Adipocyte (in vitro differentiated cells): ENCODE measurements around the gene FBXO41.

Experiments used
- DNase-seq: peaks from one replicate; pipeline ENCODE4 v3.0.0-alpha.2; 2015; ENCODE audit warnings: low read depth
- H3K27me3 ChIP-seq: replicated peaks from 2 replicates; pipeline ENCODE4 v1.7.0; 2013; ENCODE audit warnings: mild to moderate bottlenecking, low read length, moderate library complexity; ENCODE audit not compliant: control insufficient read depth, insufficient read depth
- H3K36me3 ChIP-seq: 2 replicates; pipeline ENCODE4 v1.7.0; 2013; ENCODE audit warnings: low read length, mild to moderate bottlenecking, moderate library complexity; ENCODE audit not compliant: control insufficient read depth, insufficient read depth, severe bottlenecking
- H3K4me1 ChIP-seq: 2 replicates; pipeline ENCODE4 v1.7.0; 2013; ENCODE audit warnings: mild to moderate bottlenecking, low read length, moderate library complexity; ENCODE audit not compliant: control insufficient read depth, insufficient read depth
- H3K4me3 ChIP-seq: 2 replicates; pipeline ENCODE4 v1.7.0; 2013; ENCODE audit warnings: mild to moderate bottlenecking, low read length, moderate library complexity
- H3K9ac ChIP-seq: 2 replicates; pipeline ENCODE4 v1.7.0; 2013; ENCODE audit warnings: mild to moderate bottlenecking, low read length, moderate library complexity
- H3K9me3 ChIP-seq: 2 replicates; pipeline ENCODE4 v1.7.0; 2013; ENCODE audit warnings: mild to moderate bottlenecking, low read length, moderate library complexity; ENCODE audit not compliant: control insufficient read depth

Gene FBXO41

DNA sequence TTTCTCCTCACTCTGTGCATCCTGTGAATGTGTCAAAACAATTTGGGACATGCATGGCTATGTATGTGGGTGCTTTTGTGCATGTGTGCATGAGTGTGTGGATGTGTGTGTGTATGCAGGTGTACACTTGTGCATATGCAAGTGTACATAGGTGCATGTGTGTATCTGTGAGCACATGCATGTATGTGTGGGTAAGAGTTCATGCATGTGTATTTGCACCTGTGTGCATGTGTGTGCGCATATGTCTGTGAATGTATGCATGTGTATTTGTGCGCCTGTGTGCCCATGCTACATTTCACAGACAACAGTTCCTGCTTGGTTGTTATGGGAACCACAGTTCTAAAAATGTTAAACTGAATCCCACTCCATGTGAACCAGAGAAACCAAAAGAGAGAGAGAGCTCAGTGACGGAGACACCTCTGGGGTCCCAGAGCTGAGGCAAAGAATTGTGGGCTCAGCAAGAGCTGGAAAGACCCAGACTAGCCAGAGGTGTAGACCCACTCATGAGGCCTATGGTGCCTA, 1.9 kb upstream of the FBXO41 start:
- H3K4me3 ChIP-seq = no peak overlapping the region
- peaks cover 4% of the 10 kb centered on the region for H3K4me1 ChIP-seq
- H3K9ac ChIP-seq = no peak overlapping the region
- no peaks in the 10 kb centered on the region for H3K9me3 ChIP-seq
- peaks cover 51% of the 10 kb centered on the region for H3K27me3 ChIP-seq
- H3K36me3 ChIP-seq = no peaks in the 10 kb centered on the region
- no peak for DNase-seq

- H3K27me3 ChIP-seq = peaks cover 41% of the 10 kb centered on the region
- DNase-seq = no peak
- peaks cover 3% of the 10 kb centered on the region for H3K4me1 ChIP-seq
- no peaks in the 10 kb centered on the region for H3K9me3 ChIP-seq
- H3K9ac ChIP-seq = no peak overlapping the region
- H3K36me3 ChIP-seq = no peaks in the 10 kb centered on the region
- peak overlapping the region; percentile 80 for H3K4me3 ChIP-seq
These were observed 971 bp upstream of the FBXO41 start for GRCh38 chr2:73285159-73285739.

GRCh38 chr2:73283545-73284295, 558 bp downstream of the FBXO41 start:
- Histone ChIP-seq H3K27me3 (peaks cover 29% of the 10 kb centered on the region), H3K9ac (peak overlapping the region; percentile 72), H3K4me1 (peaks cover 3% of the 10 kb centered on the region), H3K36me3 (no peaks in the 10 kb centered on the region), H3K4me3 (peak overlapping the region; percentile 80), H3K9me3 (no peaks in the 10 kb centered on the region)
- DNase-seq = peak; percentile 24

DNA sequence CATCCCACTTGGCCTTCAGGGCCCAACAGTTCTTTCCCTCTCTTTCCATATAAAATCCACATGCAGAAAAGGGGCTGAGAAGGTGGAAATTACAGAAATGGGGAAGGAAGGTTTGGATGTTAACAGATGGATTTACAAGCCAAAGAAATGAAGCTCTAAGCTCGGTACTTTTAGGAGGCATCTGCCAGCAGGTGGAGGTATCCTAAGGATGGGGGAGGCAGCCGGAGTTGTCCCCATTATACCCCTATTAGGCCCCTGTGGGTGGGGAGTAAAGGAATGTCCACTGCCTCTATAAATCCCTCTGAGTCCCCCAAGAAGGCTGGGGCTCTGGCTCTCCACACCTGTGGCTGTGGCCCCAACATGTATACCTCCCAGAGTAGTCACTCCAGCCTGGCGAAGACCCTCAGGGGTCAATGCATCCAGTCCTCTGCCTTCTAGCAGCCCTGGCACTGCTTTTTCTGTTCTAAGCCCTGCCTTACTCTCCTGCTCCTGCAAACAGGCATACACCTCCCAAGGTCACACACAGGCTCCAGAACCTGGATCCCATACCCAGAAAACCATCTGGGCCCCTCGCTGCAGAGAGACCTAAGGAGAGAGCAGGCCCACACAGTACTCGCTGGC, 1.2 kb downstream of the FBXO41 start:
- H3K4me3 ChIP-seq = peak overlapping the region; percentile 80
- peaks cover 3% of the 10 kb centered on the region for H3K4me1 ChIP-seq
- H3K9ac ChIP-seq = no peak overlapping the region
- no peaks in the 10 kb centered on the region for H3K36me3 ChIP-seq
- H3K27me3 ChIP-seq = peaks cover 22% of the 10 kb centered on the region
- H3K9me3 ChIP-seq = no peaks in the 10 kb centered on the region
- DNase-seq = no peak

DNA sequence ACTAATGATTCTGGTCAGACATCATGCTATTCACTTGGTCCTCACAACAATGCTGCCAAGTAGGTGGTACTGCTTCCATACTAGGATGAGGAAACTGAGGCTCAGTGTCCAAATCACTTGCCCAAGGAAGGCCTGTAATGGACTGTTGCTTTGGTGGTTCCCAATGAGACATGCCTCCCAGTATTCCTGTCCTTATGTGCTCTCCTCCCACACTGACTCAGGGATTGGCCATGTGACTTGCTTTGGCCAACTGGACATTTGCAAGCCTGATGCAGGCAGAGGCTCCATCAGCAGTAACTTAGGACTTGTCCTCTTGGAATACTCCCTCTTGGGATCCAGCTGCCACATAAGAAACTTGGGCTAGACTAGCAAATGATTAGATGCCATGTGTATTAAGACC, 3.0 kb downstream of the FBXO41 start:
- H3K4me3 ChIP-seq = no peak overlapping the region
- no peak overlapping the region for H3K9ac ChIP-seq
- no peaks in the 10 kb centered on the region for H3K36me3 ChIP-seq
- peaks cover 3% of the 10 kb centered on the region for H3K4me1 ChIP-seq
- peaks cover 16% of the 10 kb centered on the region for H3K27me3 ChIP-seq
- no peak for DNase-seq
- no peaks in the 10 kb centered on the region for H3K9me3 ChIP-seq

GRCh38 chr2:73279852-73280251, 4.4 kb downstream of the FBXO41 start:
- Histone ChIP-seq H3K27me3 (peaks cover 5% of the 10 kb centered on the region), H3K36me3 (no peaks in the 10 kb centered on the region), H3K9ac (no peak overlapping the region), H3K9me3 (no peaks in the 10 kb centered on the region), H3K4me3 (no peak overlapping the region), H3K4me1 (peaks cover 2% of the 10 kb centered on the region)
- DNase-seq = no peak

DNA sequence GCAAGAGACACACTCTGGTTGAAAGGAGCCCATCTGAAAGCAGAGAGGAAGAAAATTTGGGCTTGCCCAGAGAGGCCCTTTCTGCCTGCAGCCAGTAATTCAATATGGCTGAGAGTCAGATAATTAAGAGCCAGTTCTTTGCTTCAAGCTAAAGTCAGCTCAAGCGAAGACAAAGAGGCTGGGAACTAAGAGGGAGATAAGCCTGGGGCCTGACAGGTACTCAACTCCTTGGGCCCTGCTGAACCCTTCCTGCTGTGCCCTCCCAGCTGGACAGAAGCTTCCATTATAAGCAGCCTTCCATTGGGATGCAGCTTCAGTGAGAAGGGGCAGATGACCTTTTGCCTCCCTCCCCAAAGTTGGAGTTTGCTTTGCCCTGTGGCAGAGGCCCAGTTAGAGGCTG, 12.0 kb downstream of the FBXO41 start:
- no peak overlapping the region for H3K9ac ChIP-seq
- no peaks in the 10 kb centered on the region for H3K9me3 ChIP-seq
- DNase-seq = no peak

DNA sequence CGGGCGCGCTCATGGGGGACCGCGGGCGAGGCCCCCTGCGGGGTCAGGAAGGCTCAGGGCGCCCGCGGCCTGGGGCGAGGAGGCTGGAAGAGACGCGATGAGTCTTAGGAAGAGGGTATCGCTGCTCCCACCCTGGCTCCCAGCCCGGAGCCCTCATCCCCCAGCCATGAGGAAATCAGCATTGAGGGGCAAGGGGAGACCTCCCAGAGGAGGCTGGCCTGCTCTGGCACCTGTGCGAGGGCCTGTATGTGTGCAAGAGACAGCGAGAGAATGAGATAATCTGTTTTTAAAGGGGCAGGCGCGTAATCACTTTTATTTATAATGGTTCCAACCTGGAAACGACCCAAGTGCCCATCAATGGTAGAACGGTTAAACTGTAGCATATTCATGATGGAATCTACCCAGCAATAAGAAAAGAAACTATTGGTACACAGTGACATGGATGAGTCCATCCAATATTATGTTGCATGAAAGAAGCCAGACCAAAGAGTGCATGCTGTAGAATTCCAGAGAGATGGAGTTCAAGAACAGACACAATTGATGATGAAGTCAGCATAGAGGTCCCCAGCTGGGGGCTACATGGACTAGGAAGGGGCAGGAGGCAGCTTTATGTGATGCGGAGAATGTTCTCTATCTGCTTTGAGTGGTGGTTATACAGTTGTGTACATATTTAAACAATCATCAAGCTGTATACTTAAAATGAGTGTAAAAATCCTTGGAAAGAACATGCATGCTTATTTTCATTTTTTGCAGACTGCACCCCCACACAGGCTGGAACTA, 14.4 kb downstream of the FBXO41 start:
- no peak overlapping the region for H3K4me3 ChIP-seq
- H3K9me3 ChIP-seq = no peaks in the 10 kb centered on the region
- H3K36me3 ChIP-seq = no peaks in the 10 kb centered on the region
- H3K9ac ChIP-seq = no peak overlapping the region
- peaks cover 40% of the 10 kb centered on the region for H3K27me3 ChIP-seq
- H3K4me1 ChIP-seq = no peaks in the 10 kb centered on the region
- DNase-seq = no peak

More for the DNA sequence above, 12.0 kb downstream of the FBXO41 start:
- no peaks in the 10 kb centered on the region for H3K4me1 ChIP-seq
- H3K27me3 ChIP-seq = peaks cover 34% of the 10 kb centered on the region
- no peaks in the 10 kb centered on the region for H3K36me3 ChIP-seq
- no peak overlapping the region for H3K4me3 ChIP-seq

DNA sequence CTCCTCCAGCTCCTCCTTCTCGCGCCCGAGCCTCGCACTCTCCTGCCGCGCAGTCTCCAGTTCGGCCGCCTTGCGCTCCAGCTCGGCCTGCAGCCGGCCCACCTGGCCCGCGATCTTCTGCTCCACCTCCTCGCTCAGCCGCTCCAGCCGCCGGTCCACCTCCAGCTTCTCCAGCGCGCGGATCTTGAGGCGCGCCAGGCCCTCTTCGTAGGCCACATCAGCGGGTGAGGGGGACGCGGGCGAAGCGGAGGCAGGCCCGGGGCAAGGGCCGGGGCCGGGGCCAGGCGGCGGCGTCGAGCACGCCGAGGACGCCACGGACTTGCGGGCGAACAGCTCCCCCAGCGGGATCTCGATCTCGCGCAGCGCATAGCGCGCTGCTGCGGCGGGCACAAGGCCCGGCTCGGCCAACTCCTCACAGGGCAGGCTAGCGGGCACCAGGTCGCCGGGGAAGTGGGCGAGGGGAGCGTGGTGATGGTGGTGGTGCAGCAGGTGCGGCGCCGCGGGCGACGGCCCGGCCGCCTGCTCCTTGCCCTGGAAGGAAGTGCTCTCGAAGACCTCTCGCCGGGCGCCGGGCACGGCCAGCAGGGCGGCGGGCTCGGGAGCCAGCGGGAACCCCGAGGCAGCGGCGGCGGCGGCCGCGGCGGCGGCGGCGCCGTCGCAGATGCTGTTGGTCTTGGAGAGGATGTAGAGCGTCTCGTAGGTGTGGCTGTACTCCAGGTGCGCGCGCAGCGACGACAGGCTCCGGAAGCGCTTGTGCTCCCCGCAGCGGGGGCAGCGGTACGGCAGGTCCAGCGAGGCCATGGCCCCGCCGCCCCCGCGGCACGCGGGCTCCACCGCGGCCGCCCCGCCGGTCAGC, 15.2 kb downstream of the FBXO41 start:
- peak; percentile 28 for DNase-seq
- no peaks in the 10 kb centered on the region for H3K4me1 ChIP-seq
- no peaks in the 10 kb centered on the region for H3K36me3 ChIP-seq
- H3K4me3 ChIP-seq = no peak overlapping the region
- H3K9ac ChIP-seq = no peak overlapping the region
- H3K9me3 ChIP-seq = no peaks in the 10 kb centered on the region
- peaks cover 40% of the 10 kb centered on the region for H3K27me3 ChIP-seq

DNA sequence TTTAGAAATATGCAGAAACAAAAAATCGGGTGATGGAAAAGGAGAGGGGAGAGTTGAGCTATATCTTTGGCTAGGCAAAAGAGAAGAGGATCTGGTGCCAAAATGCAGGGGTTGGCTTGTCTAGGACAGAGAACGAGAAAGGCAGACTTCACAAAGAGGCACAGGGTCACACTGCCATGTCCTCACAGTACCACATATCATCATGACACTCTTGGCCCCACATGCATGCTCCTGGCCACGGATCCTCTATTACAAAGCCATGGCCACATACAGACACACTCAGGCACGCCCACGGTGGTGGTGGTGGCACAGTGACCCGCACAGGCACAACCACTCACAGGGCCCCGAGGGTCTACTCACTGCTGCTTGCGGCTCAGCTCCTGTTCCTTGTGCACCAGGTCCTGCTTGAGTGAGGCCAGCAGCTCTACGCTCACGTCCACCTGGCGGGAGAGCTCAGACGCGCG, 15.9 kb downstream of the FBXO41 start:
- H3K4me1 ChIP-seq = no peaks in the 10 kb centered on the region
- DNase-seq = no peak
- H3K9me3 ChIP-seq = no peaks in the 10 kb centered on the region
- no peak overlapping the region for H3K9ac ChIP-seq
- peaks cover 40% of the 10 kb centered on the region for H3K27me3 ChIP-seq
- H3K36me3 ChIP-seq = no peaks in the 10 kb centered on the region
- no peak overlapping the region for H3K4me3 ChIP-seq
